AG08396 (cell line): ENCODE measurements around the gene BEST1.

Experiments
- DNase-seq: peaks from one replicate; pipeline ENCODE4 v3.0.0; 2012; ENCODE audit warnings: low spot score, mixed read lengths

BEST1 gene

GRCh38 chr11:61916737-61917333 lies 33.3 kb upstream of the BEST1 start:
- DNase-seq, result no peak

- DNase-seq, result peak; percentile 92
These were observed 32.6 kb upstream of the BEST1 start, which contains the start of gene RAB3IL1 for GRCh38 chr11:61917334-61918109. Gene RAB3IL1 (minus strand): TSS chr11:61917566. CDS start chr11:61917367, 199 bp downstream.

- peak; percentile 3 for DNase-seq
These were observed 31.8 kb upstream of the BEST1 start for GRCh38 chr11:61918251-61918937.

GRCh38 chr11:61918938-61919704 lies 31.0 kb upstream of the BEST1 start:
- DNase-seq, result peak; percentile 9

- no peak for DNase-seq
These were observed 30.2 kb upstream of the BEST1 start for GRCh38 chr11:61919705-61920631.

GRCh38 chr11:61921446-61921845 lies 28.7 kb upstream of the BEST1 start:
- DNase-seq, result no peak

GRCh38 chr11:61922539-61922938 lies 27.6 kb upstream of the BEST1 start:
- peak; percentile 70 for DNase-seq

GRCh38 chr11:61923166-61924063 lies 26.7 kb upstream of the BEST1 start:
- peak; percentile 68 for DNase-seq

- DNase-seq, result no peak
These were observed 26.1 kb upstream of the BEST1 start for GRCh38 chr11:61924064-61924455.

- no peak for DNase-seq
These were observed 24.4 kb upstream of the BEST1 start for GRCh38 chr11:61925736-61926135.

GRCh38 chr11:61926235-61926634 lies 23.9 kb upstream of the BEST1 start:
- no peak for DNase-seq

GRCh38 chr11:61927501-61927900 lies 22.6 kb upstream of the BEST1 start:
- DNase-seq, result no peak

- peak; percentile 29 for DNase-seq
These were observed 21.5 kb upstream of the BEST1 start for GRCh38 chr11:61928606-61929005.

- no peak for DNase-seq
These were observed 19.2 kb upstream of the BEST1 start for GRCh38 chr11:61930933-61931332.

GRCh38 chr11:61935861-61936260 lies 14.3 kb upstream of the BEST1 start:
- DNase-seq, result no peak

GRCh38 chr11:61940466-61940865 lies 9.7 kb upstream of the BEST1 start:
- no peak for DNase-seq

- no peak for DNase-seq
These were observed 5.0 kb upstream of the BEST1 start for GRCh38 chr11:61945191-61945590.

- no peak for DNase-seq
These were observed 3.3 kb upstream of the BEST1 start for GRCh38 chr11:61946894-61947293.

GRCh38 chr11:61947486-61948210 lies 2.5 kb upstream of the BEST1 start:
- peak; percentile 87 for DNase-seq
